ENCODE measurements around the gene SMG5. TPM values are rescaled to one million over a fixed set of nuclear protein-coding genes. Genes with fewer than 3 reads are reported as not detected.

The SMG5 gene
- total RNA-seq, 1 experiment from 2014 or later, result 117 TPM

DNA sequence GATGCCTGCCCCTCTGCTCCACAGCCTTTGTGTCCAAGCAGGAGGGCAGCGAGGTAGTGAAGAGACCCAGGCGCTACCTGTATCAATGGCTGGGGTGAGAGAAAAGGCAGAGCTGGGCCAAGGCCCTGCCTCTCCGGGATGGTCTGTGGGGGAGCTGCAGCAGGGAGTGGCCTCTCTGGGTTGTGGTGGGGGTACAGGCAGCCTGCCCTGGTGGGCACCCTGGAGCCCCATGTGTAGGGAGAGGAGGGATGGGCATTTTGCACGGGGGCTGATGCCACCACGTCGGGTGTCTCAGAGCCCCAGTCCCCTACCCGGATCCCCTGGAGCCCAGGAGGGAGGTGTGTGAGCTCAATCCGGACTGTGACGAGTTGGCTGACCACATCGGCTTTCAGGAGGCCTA, 39.9 kb downstream of the SMG5 start:
- in situ Hi-C loops (cut with HindIII; ENCODE audit: low pct_unique_long_range_greater_than_20kb, low sequenced_read_pairs) (no loop called here), intact Hi-C loops (cut with micrococcal nuclease; ENCODE audit: unreplicated experiment) (no loop called here)
- Histone ChIP-seq H3K36me3 (ENCODE audit: control insufficient read depth, insufficient read depth, low read length) (no peaks in the 10 kb centered on the region), H3K4me3 (ENCODE audit: low read depth in 2 of 2, low read length in 2 of 2) (no peak overlapping the region), H3K9me3 (ENCODE audit: control insufficient read depth, insufficient read depth, low read depth, low read length) (no peaks in the 10 kb centered on the region), H3K4me1 (ENCODE audit: control insufficient read depth, insufficient read depth, low read length) (peaks cover 9% of the 10 kb centered on the region), H3K27me3 (ENCODE audit: control insufficient read depth, insufficient read depth, low read length) (no peaks in the 10 kb centered on the region), H3K27ac (ENCODE audit: low read length) (no peak overlapping the region)
- no peak for TF ChIP-seq TCF7L2 (IDR thresholded peaks at IDR 0.05; ENCODE audit: low read depth, low read length)
- TF ChIP-seq, protein P1, sequence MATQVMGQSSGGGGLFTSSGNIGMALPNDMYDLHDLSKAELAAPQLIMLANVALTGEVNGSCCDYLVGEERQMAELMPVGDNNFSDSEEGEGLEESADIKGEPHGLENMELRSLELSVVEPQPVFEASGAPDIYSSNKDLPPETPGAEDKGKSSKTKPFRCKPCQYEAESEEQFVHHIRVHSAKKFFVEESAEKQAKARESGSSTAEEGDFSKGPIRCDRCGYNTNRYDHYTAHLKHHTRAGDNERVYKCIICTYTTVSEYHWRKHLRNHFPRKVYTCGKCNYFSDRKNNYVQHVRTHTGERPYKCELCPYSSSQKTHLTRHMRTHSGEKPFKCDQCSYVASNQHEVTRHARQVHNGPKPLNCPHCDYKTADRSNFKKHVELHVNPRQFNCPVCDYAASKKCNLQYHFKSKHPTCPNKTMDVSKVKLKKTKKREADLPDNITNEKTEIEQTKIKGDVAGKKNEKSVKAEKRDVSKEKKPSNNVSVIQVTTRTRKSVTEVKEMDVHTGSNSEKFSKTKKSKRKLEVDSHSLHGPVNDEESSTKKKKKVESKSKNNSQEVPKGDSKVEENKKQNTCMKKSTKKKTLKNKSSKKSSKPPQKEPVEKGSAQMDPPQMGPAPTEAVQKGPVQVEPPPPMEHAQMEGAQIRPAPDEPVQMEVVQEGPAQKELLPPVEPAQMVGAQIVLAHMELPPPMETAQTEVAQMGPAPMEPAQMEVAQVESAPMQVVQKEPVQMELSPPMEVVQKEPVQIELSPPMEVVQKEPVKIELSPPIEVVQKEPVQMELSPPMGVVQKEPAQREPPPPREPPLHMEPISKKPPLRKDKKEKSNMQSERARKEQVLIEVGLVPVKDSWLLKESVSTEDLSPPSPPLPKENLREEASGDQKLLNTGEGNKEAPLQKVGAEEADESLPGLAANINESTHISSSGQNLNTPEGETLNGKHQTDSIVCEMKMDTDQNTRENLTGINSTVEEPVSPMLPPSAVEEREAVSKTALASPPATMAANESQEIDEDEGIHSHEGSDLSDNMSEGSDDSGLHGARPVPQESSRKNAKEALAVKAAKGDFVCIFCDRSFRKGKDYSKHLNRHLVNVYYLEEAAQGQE (IDR thresholded peaks at IDR 0.05; ENCODE audit: insufficient read depth in 1 of 2, low read depth in 2 of 2, low read length in 1 of 2), result no peak
- TF ChIP-seq, protein P2, sequence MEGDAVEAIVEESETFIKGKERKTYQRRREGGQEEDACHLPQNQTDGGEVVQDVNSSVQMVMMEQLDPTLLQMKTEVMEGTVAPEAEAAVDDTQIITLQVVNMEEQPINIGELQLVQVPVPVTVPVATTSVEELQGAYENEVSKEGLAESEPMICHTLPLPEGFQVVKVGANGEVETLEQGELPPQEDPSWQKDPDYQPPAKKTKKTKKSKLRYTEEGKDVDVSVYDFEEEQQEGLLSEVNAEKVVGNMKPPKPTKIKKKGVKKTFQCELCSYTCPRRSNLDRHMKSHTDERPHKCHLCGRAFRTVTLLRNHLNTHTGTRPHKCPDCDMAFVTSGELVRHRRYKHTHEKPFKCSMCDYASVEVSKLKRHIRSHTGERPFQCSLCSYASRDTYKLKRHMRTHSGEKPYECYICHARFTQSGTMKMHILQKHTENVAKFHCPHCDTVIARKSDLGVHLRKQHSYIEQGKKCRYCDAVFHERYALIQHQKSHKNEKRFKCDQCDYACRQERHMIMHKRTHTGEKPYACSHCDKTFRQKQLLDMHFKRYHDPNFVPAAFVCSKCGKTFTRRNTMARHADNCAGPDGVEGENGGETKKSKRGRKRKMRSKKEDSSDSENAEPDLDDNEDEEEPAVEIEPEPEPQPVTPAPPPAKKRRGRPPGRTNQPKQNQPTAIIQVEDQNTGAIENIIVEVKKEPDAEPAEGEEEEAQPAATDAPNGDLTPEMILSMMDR (IDR thresholded peaks at IDR 0.05), result no peak
- TF ChIP-seq SIN3A (IDR thresholded peaks at IDR 0.05; ENCODE audit: borderline replicate concordance, insufficient read depth, low read depth, low read length), result no peak
- no peak for TF ChIP-seq POLR2AphosphoS5 (IDR thresholded peaks at IDR 0.05; ENCODE audit: low read depth, low read length)
- ChIA-PET POLR2A (no interaction called here), CTCF (no interaction called here)
- DNase-seq (ENCODE audit: low read depth, low spot score), result no peak
- no peak for ATAC-seq
- no TSS peak for BruUV-seq (replicated peaks)

DNA sequence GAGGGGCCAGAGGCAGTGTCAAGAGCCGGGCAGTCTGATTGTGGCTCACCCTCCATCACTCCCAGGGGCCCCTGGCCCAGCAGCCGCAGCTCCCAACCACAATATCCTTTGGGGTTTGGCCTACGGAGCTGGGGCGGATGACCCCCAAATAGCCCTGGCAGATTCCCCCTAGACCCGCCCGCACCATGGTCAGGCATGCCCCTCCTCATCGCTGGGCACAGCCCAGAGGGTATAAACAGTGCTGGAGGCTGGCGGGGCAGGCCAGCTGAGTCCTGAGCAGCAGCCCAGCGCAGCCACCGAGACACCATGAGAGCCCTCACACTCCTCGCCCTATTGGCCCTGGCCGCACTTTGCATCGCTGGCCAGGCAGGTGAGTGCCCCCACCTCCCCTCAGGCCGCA, 40.7 kb downstream of the SMG5 start, which contains the start of gene BGLAP:
Gene BGLAP (plus strand): TSS at position 259 of the 400 bp plus-strand sequence. CDS start 48 bp downstream, at position 307.
- DNase-seq (ENCODE audit: low read depth, low spot score) (no peak), ATAC-seq (no peak)
- Histone ChIP-seq H3K36me3 (ENCODE audit: control insufficient read depth, insufficient read depth, low read length) (no peaks in the 10 kb centered on the region), H3K27ac (ENCODE audit: low read length) (no peak within 1 kb of the TSS), H3K27me3 (ENCODE audit: control insufficient read depth, insufficient read depth, low read length) (no peaks in the 10 kb centered on the region), H3K9me3 (ENCODE audit: control insufficient read depth, insufficient read depth, low read depth, low read length) (no peaks in the 10 kb centered on the region), H3K4me1 (ENCODE audit: control insufficient read depth, insufficient read depth, low read length) (peaks cover 3% of the 10 kb centered on the region), H3K4me3 (ENCODE audit: low read depth in 2 of 2, low read length in 2 of 2) (no peak within 1 kb of the TSS)
- ChIA-PET CTCF (no interaction called here), POLR2A (no interaction called here)
- TF ChIP-seq, protein P2 (IDR thresholded peaks at IDR 0.05), result no peak
- TF ChIP-seq, protein P1 (IDR thresholded peaks at IDR 0.05; ENCODE audit: insufficient read depth in 1 of 2, low read depth in 2 of 2, low read length in 1 of 2), result no peak
- no peak for TF ChIP-seq SIN3A (IDR thresholded peaks at IDR 0.05; ENCODE audit: borderline replicate concordance, insufficient read depth, low read depth, low read length)
- no TSS peak for BruUV-seq (replicated peaks)
- in situ Hi-C loops (cut with HindIII; ENCODE audit: low pct_unique_long_range_greater_than_20kb, low sequenced_read_pairs) (no loop called here), intact Hi-C loops (cut with micrococcal nuclease; ENCODE audit: unreplicated experiment) (no loop called here)
